ENCODE results near the gene FMNL2. TPM values are rescaled to one million over a fixed set of nuclear protein-coding genes. Genes with fewer than 3 reads are reported as not detected.

Gene FMNL2
- total and polyA plus RNA-seq, 11 donors, result 4.7 to 19.4 (median 5.5) TPM

- Histone ChIP-seq H3K4me3 (no peak overlapping the region), H3K36me3 (peaks cover 0 to 33% (median 21%) of the 10 kb centered on the region in 9 donors), H3K9me3 (no peaks in the 10 kb centered on the region), H3K27me3 (no peaks in the 10 kb centered on the region), H3K4me1 (peaks cover 0 to 20% (median 4%) of the 10 kb centered on the region in 12 donors), H3K27ac (no peak overlapping the region)
- DNase-seq (no peak), ATAC-seq (no peak)
- no peak for TF ChIP-seq POLR2A (IDR thresholded peaks at IDR 0.05)
- TF ChIP-seq, protein P1, sequence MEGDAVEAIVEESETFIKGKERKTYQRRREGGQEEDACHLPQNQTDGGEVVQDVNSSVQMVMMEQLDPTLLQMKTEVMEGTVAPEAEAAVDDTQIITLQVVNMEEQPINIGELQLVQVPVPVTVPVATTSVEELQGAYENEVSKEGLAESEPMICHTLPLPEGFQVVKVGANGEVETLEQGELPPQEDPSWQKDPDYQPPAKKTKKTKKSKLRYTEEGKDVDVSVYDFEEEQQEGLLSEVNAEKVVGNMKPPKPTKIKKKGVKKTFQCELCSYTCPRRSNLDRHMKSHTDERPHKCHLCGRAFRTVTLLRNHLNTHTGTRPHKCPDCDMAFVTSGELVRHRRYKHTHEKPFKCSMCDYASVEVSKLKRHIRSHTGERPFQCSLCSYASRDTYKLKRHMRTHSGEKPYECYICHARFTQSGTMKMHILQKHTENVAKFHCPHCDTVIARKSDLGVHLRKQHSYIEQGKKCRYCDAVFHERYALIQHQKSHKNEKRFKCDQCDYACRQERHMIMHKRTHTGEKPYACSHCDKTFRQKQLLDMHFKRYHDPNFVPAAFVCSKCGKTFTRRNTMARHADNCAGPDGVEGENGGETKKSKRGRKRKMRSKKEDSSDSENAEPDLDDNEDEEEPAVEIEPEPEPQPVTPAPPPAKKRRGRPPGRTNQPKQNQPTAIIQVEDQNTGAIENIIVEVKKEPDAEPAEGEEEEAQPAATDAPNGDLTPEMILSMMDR (IDR thresholded peaks at IDR 0.05), result no peak
- 96 to 99% (median 97%) methylated on average over 3 of the region's 3 CpGs for WGBS, 4 donors
- intact Hi-C loops (cut with DNase I), result no loop called here
These were observed 360.8 kb downstream of the FMNL2 start for GRCh38 chr2:152695763-152696162.

- 89 to 100% (median 96%) methylated on average over 1 of the region's 1 CpG for WGBS, 4 donors
- H3K27me3 ChIP-seq, result no peaks in the 10 kb centered on the region
- no peak overlapping the region for H3K27ac ChIP-seq
- TF ChIP-seq, protein P1 (IDR thresholded peaks at IDR 0.05), result no peak
- no peak for TF ChIP-seq POLR2A (IDR thresholded peaks at IDR 0.05)
- no peak for ATAC-seq
- no peak for DNase-seq
- H3K9me3 ChIP-seq, result peaks cover 0 to 6% (median 0%) of the 10 kb centered on the region in 12 donors
- H3K4me1 ChIP-seq, result peaks cover 0 to 20% (median 4%) of the 10 kb centered on the region in 12 donors
- intact Hi-C loops (cut with DNase I), result no loop called here
- no peak overlapping the region for H3K4me3 ChIP-seq
- peaks cover 0 to 31% (median 23%) of the 10 kb centered on the region in 9 donors for H3K36me3 ChIP-seq
These were observed 361.5 kb downstream of the FMNL2 start for GRCh38 chr2:152696476-152696875.

Other genes with a start within 250 kb of the FMNL2 start
- 1 to 10 TPM in 3 of 9 donors, under 1 TPM in 6; 0.25 to 1.5 (median 0.44) TPM for gene CACNB4, start 236.1 kb upstream of the FMNL2 start, total RNA-seq
- under 1 TPM; 0.03 to 0.11 TPM for gene CACNB4, start 236.1 kb upstream of the FMNL2 start, polyA plus RNA-seq
- 10 to 100 TPM; 21.4 to 36.1 (median 27.0) TPM for gene STAM2, start 159.4 kb upstream of the FMNL2 start, total RNA-seq
- gene STAM2, start 159.4 kb upstream of the FMNL2 start, polyA plus RNA-seq, result 10 to 100 TPM in 1 of 2 donors, 1 to 10 TPM in 1; 4.7 to 13.1 TPM

Measured in heart left ventricle (tissue), 16 donors.